Measurements from ENCODE around the gene ASCC1. TPM values are rescaled to one million over a fixed set of nuclear protein-coding genes. Genes with fewer than 3 reads are reported as not detected.

Gene ASCC1
- polyA plus RNA-seq, 1 experiment, result 18.5 TPM

DNA sequence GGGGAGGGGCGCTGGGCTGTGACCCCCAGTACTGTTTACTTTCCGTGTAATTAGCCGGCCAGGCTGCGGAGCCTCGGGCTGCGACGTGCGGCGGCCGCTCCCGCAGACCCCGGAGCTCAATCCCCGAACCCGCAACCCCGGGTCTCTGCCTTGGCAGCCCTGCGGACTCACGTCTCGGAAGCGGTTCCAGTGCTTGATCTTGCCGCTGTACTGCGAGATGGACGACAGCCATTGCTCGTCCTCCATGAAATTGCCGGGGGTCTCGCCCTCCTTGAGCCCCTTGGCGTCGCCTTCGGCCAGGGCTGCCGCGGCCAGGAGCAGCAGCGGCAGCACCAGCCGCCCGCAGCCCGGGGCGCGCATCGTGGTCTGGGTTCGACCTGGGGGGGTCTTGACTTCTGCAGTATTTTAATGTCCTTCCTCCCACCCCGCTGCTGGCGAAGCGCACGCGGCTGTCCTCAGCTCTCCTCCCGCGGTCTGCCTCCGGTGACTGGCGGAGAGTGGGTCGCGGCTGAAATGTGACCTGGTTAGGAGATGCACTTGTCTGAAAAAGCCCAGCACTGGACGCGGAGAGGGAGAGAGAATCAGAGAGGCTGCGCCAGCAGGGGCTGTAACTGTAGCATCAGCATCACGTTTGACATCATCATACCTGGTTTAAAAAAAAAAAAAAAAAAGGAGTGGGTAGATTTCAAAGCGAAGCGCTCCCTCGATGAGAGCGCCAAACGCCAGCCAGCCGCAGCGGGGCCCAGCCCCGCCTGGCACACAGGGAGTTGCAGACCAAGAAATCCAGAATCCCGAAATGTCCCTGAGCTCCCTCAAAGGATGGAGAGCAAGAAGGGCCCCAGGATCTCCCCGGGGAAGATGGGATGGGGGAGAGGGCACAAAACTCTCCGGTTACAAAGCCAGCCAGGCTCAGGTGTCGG lies 127.8 kb downstream of the ASCC1 start, which contains the start of gene SPOCK2:
SPOCK2 (minus strand) TSS at position 583 of the 920 bp plus-strand sequence; CDS start at position 360, 223 bp downstream.
- H3K27me3 ChIP-seq (ENCODE audit: control insufficient read depth, insufficient read depth, low read length), result peaks cover 31% of the 10 kb centered on the region
- POLR2A ChIA-PET, result no interaction called here
- no peaks in the 10 kb centered on the region for H3K36me3 ChIP-seq (ENCODE audit: control insufficient read depth, insufficient read depth, low read length)
- DNase-seq (ENCODE audit: low read depth), result no peak
- TF ChIP-seq, protein P1, sequence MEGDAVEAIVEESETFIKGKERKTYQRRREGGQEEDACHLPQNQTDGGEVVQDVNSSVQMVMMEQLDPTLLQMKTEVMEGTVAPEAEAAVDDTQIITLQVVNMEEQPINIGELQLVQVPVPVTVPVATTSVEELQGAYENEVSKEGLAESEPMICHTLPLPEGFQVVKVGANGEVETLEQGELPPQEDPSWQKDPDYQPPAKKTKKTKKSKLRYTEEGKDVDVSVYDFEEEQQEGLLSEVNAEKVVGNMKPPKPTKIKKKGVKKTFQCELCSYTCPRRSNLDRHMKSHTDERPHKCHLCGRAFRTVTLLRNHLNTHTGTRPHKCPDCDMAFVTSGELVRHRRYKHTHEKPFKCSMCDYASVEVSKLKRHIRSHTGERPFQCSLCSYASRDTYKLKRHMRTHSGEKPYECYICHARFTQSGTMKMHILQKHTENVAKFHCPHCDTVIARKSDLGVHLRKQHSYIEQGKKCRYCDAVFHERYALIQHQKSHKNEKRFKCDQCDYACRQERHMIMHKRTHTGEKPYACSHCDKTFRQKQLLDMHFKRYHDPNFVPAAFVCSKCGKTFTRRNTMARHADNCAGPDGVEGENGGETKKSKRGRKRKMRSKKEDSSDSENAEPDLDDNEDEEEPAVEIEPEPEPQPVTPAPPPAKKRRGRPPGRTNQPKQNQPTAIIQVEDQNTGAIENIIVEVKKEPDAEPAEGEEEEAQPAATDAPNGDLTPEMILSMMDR (IDR thresholded peaks at IDR 0.05; ENCODE audit: insufficient read depth, low read depth, low read length), result no peak
- H3K4me3 ChIP-seq (ENCODE audit: low read depth, low read length), result no peak within 1 kb of the TSS
- CTCF ChIA-PET, result interaction anchor here (0.9 to 1.3 kb wide), 3 partner anchors 9 to 53 kb away, joined by 3 to 4 read pairs (median 3); no protein-coding TSS in a partner anchor

DNA sequence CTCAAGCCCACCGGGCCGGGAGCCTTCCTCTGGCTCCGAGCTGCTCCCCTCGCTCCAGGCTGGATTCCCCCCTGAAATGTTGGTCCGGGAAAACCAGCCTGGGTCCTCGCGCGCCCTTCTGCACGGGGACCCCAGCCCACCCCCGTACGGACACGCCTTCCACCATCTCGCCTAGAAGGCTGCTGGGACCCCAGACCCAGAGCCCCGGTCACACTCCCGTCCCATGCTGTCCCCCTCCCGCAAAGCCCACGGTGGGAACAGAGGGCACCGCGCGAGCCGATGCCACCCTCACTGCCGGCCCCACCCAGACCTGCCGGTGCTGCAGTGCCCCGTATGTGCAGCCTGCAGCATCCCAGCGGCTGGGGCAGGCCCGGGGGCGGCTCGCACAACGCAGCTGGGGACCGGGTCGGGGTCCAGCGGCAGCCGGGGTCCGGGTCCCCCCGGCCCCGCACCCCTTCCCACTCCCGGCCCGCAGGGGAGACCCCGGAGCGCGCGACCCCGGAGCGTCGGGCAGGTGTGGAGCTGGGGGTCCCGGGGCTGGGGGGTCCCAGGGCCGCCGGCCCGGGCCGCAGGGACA lies 128.6 kb downstream of the ASCC1 start:
- no peak for DNase-seq (ENCODE audit: low read depth)
- TF ChIP-seq, protein P1 (IDR thresholded peaks at IDR 0.05; ENCODE audit: insufficient read depth, low read depth, low read length), result no peak
- H3K36me3 ChIP-seq (ENCODE audit: control insufficient read depth, insufficient read depth, low read length), result no peaks in the 10 kb centered on the region
- peaks cover 31% of the 10 kb centered on the region for H3K27me3 ChIP-seq (ENCODE audit: control insufficient read depth, insufficient read depth, low read length)
- ChIA-PET CTCF (interaction anchor here (0.9 to 1.3 kb wide), 2 partner anchors 9 to 39 kb away, joined by 3 to 4 read pairs; no protein-coding TSS in a partner anchor), POLR2A (no interaction called here)
- H3K4me3 ChIP-seq (ENCODE audit: low read depth, low read length), result no peak overlapping the region

DNA sequence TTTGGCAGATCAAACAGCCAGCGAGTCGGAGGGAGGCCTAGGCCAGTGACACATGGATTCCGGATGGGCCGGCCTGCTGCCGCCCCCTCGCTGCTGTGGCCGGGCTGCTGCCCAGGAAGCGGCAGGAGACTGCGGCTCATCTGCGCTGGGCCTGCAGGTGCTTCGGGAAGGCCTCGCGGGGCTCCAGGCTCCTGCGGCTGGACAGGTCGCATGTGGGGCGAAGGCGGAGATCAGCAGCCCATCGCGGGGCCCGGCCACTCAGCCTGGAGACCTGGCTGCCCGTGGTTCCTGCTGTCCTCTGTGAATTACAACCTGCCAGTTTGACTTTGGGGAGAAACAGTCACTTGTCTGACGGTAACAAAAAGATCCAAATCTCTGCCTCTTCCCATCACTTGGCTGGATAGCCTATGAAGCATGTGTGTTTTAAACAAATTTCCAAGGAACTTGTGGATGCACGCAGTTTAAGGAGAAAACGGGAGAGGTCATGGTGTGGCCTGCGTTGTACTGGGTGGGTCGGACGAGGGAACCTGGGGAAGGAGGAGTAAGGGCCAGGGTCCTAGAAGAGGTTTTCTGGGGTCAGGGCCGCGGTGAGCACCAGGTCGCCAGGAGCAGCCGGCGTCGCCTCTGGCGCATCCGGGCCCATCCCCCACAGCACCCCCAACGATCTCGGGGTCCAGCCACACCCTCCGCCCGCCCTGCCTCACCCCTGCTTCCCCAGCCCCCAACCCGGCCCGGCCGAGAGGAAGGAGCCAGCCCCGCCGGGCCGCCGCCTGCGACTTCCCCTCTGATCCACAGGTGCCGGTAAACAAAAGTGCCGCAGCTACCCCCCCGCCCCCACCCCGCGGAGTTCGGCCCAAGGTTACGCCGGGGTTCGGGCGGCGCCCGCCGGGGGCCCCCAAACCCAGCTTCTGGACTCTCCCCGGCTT lies 129.3 kb downstream of the ASCC1 start:
- no peak for DNase-seq (ENCODE audit: low read depth)
- ChIA-PET CTCF (no interaction called here), POLR2A (no interaction called here)
- TF ChIP-seq, protein P1 (IDR thresholded peaks at IDR 0.05; ENCODE audit: insufficient read depth, low read depth, low read length), result no peak
- Histone ChIP-seq H3K36me3 (ENCODE audit: control insufficient read depth, insufficient read depth, low read length) (no peaks in the 10 kb centered on the region), H3K27me3 (ENCODE audit: control insufficient read depth, insufficient read depth, low read length) (peaks cover 31% of the 10 kb centered on the region), H3K4me3 (ENCODE audit: low read depth, low read length) (no peak overlapping the region)

DNA sequence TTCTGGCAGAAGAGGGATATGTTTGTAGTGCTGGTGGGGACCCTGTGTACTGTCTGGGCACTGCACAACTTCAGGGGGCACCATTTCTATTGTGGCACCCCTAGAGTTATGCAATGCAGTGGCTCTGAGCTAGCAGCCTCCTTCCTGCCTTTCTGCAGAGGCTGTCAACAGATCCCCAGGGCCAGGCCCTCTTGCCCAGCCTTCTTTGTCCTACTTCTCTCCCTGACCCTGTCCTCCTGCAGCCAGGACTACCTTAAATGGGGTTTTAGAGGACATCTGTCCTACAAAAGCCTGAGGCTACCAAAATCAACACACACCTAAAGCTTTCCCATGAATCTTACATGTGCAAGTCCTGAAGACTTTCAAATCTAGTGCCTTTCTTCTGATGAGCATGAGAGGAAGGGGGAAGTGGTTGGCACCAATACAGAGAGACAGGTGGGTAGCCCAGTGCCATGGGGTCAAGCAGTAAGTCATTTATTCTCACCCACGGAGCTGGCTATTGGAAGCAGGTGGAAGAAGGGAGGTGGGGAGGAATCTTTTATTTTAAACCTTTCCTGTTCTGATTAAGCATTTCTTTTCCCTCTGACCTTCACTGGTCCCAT lies 130.1 kb downstream of the ASCC1 start:
- ChIA-PET CTCF (no interaction called here), POLR2A (no interaction called here)
- Histone ChIP-seq H3K27me3 (ENCODE audit: control insufficient read depth, insufficient read depth, low read length) (peaks cover 31% of the 10 kb centered on the region), H3K4me3 (ENCODE audit: low read depth, low read length) (no peak overlapping the region), H3K36me3 (ENCODE audit: control insufficient read depth, insufficient read depth, low read length) (no peaks in the 10 kb centered on the region)
- TF ChIP-seq, protein P1 (IDR thresholded peaks at IDR 0.05; ENCODE audit: insufficient read depth, low read depth, low read length), result no peak
- no peak for DNase-seq (ENCODE audit: low read depth)

Measured in BJ (cell line).